ENCODE results near the gene CDC42EP4.
"Not testable (repeated sequence)": the region's sequence is repeated elsewhere in the genome, so short reads cannot be mapped to it uniquely, and the experiment has no call there.

DNA sequence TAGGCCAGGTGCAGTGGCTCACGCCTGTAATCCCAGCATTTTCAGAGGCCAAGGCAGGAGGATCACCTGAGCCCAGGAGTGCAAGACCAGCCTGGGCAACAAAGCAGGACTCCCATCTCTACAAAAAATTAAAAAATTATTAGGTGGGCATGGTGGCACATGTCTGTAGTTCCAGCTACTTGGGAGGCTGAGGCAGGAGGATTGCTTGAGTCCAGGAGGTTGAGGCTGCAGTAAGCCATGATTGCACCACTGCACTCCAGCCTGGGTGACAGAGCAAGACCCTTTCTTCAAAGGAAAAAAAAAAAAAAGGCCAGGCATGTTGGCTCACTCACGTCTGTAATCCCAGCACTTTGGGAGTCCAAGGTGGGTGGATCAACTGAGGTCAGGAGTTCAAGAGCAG lies 47.4 kb downstream of the CDC42EP4 start:
- not testable (repeated sequence) for TF ChIP-seq SP3 (tag by site-specific recombination; IDR thresholded peaks at IDR 0.05); KLF16 (tag by site-specific recombination; IDR thresholded peaks at IDR 0.05); MYNN (tag by site-specific recombination; IDR thresholded peaks at IDR 0.05; ENCODE audit: borderline replicate concordance)

All from HEK293 (cell line).